Stomach (tissue), 4 donors: Measurements from ENCODE around the gene LRRC56.

Experiments used
- CTCF ChIP-seq, 7 experiments: fragments of 450-650 bp in 4 of 7; fragments of 200-600 bp in 3 of 7; sonication (generic) in 3 of 7; IDR thresholded peaks; one replicate each; pipeline ENCODE4 v1.5.1; 2016 to 2019; ENCODE audit warnings: antibody characterized with exemption in 7 of 7, control low read depth in 2 of 7, mild to moderate bottlenecking in 1 of 7
- EP300 ChIP-seq: sonication (generic); formaldehyde crosslinking; IDR thresholded peaks from one replicate; pipeline ENCODE4 v1.6.1; 2017; ENCODE audit warnings: antibody characterized with exemption
- POLR2A ChIP-seq, 4 donors: fragments of 450-650 bp; IDR thresholded peaks; one replicate each; pipeline ENCODE4 v1.6.1; 2016; ENCODE audit warnings: antibody characterized with exemption in 4 of 4, control low read depth in 2 of 4, mild to moderate bottlenecking in 1 of 4, moderate library complexity in 1 of 4

DNA sequence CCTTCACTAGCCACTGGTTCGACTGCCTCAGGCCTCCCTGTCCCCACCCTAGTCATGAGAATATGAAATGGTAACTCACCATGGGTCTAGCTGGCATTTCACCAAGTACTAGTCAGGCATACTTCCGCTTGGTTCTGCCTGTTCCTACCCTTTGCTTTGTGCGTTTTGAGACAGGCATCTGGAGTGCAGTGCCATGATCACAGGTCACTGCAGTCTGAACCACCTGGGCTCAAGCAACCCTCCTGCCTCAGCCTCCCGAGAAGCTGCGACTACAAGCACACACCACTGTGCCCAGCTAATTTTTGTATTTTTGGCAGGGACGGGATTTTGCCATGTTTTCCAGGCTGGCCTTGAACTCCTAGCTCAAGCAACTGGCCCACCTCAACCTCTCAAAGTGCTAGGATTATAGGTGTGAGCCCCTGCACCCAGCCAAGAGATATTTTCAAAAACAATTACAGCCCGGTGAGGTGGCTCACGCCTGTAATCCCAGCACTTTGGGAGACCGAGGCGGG, 16.1 kb upstream of the LRRC56 start:
- TF ChIP-seq CTCF (IDR thresholded peaks at IDR 0.05) (no peak), POLR2A (IDR thresholded peaks at IDR 0.05) (no peak), EP300 (no peak)
